ENCODE results near the gene KLHL41.
"Not testable (repeated sequence)": the region's sequence is repeated elsewhere in the genome, so short reads cannot be mapped to it uniquely, and the experiment has no call there.

KLHL41 gene

GRCh38 chr2:169573160-169573973 is 63.9 kb downstream of the KLHL41 start, which contains the start of gene FASTKD1:
Gene FASTKD1, minus strand, starts transcription at chr2:169573865. Its CDS starts 1,836 bp downstream, at chr2:169572029.
- peak; percentile 81 for DNase-seq

DNA sequence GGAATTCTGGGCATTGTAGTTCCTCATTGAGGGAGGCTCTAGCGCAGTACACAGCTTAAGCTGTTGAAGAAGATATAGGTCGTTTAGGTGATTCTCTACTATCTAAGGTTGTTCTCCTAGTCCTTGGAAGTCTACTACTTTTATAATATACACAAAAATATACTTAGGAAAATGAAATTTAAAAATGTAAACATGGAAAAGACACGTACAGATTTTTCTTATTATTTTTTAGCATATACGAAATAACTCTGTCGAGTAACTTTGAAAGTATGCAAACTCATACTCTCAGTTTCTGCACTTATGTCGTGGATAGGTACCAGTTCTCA is 64.4 kb downstream of the KLHL41 start:
- no peak for DNase-seq

- not testable (repeated sequence) for DNase-seq
These were observed 65.0 kb downstream of the KLHL41 start for GRCh38 chr2:169574539-169574938.

DNA sequence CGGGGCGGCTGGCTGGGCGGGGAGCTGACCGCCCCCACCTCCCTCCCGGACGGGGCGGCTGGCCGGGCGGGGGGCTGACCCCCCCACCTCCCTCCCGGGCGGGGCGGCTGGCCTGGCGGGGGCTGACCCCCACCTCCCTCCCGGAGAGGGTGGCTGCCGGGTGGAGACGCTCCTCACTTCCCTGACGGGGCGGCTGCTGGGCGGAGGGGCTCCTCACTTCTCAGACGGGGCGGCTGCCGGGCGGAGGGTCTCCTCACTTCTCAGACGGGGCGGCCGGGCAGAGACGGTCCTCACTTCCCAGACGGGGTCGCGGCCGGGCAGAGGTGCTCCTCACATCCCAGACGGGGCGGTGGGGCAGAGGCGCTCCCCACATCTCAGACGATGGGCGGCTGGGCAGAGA is 65.8 kb downstream of the KLHL41 start:
- not testable (repeated sequence) for DNase-seq
